Stomach smooth muscle (tissue), 2 donors: Measurements from ENCODE around the gene OR5C1.

Experiments
- H3K27ac ChIP-seq: one replicate; pipeline ENCODE4 v1.7.0; 2013; ENCODE audit warnings: mild to moderate bottlenecking, low read length, inconsistent platforms
- H3K27me3 ChIP-seq, 2 donors: one replicate each; pipeline ENCODE4 v1.7.0; 2013; ENCODE audit warnings: low read length in 2 of 2; ENCODE audit not compliant: insufficient read depth in 2 of 2, control insufficient read depth in 1 of 2
- H3K36me3 ChIP-seq, 2 donors: one replicate each; pipeline ENCODE4 v1.7.0; 2013; ENCODE audit warnings: low read length in 2 of 2; ENCODE audit not compliant: control insufficient read depth in 2 of 2, insufficient read depth in 2 of 2
- H3K4me1 ChIP-seq: one replicate; pipeline ENCODE4 v1.7.0; 2013; ENCODE audit warnings: low read length; ENCODE audit not compliant: control insufficient read depth, insufficient read depth
- H3K4me3 ChIP-seq, 2 donors: one replicate each; pipeline ENCODE4 v1.7.0; 2013; ENCODE audit warnings: low read length in 2 of 2
- H3K9ac ChIP-seq, 2 donors: one replicate each; pipeline ENCODE4 v1.7.0; 2013; ENCODE audit warnings: low read length in 2 of 2, mild to moderate bottlenecking in 1 of 2
- H3K9me3 ChIP-seq, 2 donors: one replicate each; pipeline ENCODE4 v1.7.0; 2013; ENCODE audit warnings: low read length in 2 of 2; ENCODE audit not compliant: control insufficient read depth in 2 of 2
- donor health status: healthy.
- donor health status: Pancreatic carcinoma.

The OR5C1 gene

DNA sequence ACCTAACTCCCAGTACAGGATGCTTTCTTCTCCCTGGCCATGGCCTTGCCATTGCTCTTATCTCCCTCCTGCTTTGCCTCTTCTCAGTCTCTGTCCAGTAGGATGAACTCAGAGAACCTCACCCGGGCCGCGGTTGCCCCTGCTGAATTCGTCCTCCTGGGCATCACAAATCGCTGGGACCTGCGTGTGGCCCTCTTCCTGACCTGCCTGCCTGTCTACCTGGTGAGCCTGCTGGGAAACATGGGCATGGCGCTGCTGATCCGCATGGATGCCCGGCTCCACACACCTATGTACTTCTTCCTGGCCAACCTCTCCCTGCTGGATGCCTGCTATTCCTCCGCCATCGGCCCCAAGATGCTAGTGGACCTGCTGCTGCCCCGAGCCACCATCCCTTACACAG, at the start of gene OR5C1:
TSS of gene OR5C1 (plus strand) at position 103 of the 400 bp plus-strand sequence. CDS start at position 103, 0 bp downstream.
- Histone ChIP-seq H3K27me3 (no peaks in the 10 kb centered on the region), H3K4me1 (no peaks in the 10 kb centered on the region), H3K9me3 (no peaks in the 10 kb centered on the region), H3K36me3 (no peaks in the 10 kb centered on the region), H3K4me3 (no peak within 1 kb of the TSS), H3K27ac (no peak within 1 kb of the TSS), H3K9ac (no peak within 1 kb of the TSS)

DNA sequence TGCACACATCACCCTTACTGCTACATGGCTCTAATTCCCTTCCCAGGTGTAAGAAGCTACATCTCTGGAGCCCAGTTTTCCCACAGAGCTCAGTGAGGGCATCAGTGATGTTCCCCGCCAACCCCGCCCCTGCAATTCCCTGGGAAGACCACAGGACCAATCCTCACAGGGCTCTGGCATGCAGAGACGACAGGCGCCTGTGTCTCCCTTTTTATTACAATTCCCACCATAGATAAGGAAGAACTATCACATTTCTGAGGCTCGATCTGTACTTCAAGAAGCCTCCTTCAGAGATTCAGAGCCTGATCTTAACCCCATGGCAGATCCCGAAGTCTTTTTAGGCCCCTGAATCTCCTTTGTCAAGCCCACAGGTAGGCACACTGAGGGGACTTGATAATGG, 46.7 kb upstream of the OR5C1 start, which contains the start of gene OR1L6:
TSS of gene OR1L6 (plus strand) at position 301 of the 400 bp plus-strand sequence. CDS start 7,545 bp downstream, outside the sequence.
- H3K4me1 ChIP-seq: no peaks in the 10 kb centered on the region
- no peak within 1 kb of the TSS for H3K4me3 ChIP-seq
- no peaks in the 10 kb centered on the region for H3K36me3 ChIP-seq
- H3K9me3 ChIP-seq: peaks cover 3% of the 10 kb centered on the region in 2 donors
- H3K27me3 ChIP-seq: no peaks in the 10 kb centered on the region
- H3K27ac ChIP-seq: no peak within 1 kb of the TSS
- no peak within 1 kb of the TSS for H3K9ac ChIP-seq

DNA sequence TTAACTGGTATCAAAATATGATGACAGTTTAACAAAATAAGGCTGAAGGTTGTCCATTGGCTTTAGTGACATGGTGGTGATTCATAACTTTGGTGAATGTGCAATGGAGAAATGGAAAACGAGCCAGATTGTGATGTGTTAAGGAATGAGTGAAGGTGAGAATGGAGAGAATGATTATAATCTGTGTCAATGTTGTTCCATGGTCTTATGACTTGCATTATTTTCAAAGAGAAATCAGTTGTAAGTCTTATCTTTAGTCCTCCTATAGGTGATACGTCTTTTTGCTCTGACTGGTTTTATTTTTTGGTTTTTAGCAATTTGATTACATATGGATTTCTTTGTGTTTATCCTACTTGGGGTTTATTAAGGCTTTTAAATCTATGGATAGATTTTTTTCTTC, 33.9 kb upstream of the OR5C1 start:
- no peak overlapping the region for H3K9ac ChIP-seq
- H3K36me3 ChIP-seq: no peaks in the 10 kb centered on the region
- H3K4me1 ChIP-seq: no peaks in the 10 kb centered on the region
- peaks cover 0 to 5% of the 10 kb centered on the region in 2 donors for H3K9me3 ChIP-seq
- H3K4me3 ChIP-seq: no peak overlapping the region
- H3K27ac ChIP-seq: no peak overlapping the region
- H3K27me3 ChIP-seq: no peaks in the 10 kb centered on the region

GRCh38 chr9:122767817-122768216, 20.9 kb upstream of the OR5C1 start:
- Histone ChIP-seq H3K36me3 (no peaks in the 10 kb centered on the region), H3K9ac (no peak overlapping the region), H3K9me3 (peaks cover 0 to 17% of the 10 kb centered on the region in 2 donors)

GRCh38 chr9:122777052-122777451, 11.7 kb upstream of the OR5C1 start:
- H3K9ac ChIP-seq: no peak overlapping the region
- no peak overlapping the region for H3K27ac ChIP-seq
- H3K36me3 ChIP-seq: no peaks in the 10 kb centered on the region
- no peaks in the 10 kb centered on the region for H3K4me1 ChIP-seq
- peaks cover 0 to 3% of the 10 kb centered on the region in 2 donors for H3K9me3 ChIP-seq
- no peak overlapping the region for H3K4me3 ChIP-seq
- no peaks in the 10 kb centered on the region for H3K27me3 ChIP-seq

More at GRCh38 chr9:122767817-122768216, 20.9 kb upstream of the OR5C1 start:
- Histone ChIP-seq H3K4me1 (no peaks in the 10 kb centered on the region), H3K27ac (no peak overlapping the region), H3K4me3 (no peak overlapping the region), H3K27me3 (no peaks in the 10 kb centered on the region)

- H3K27me3 ChIP-seq: no peaks in the 10 kb centered on the region
- H3K4me3 ChIP-seq: no peak overlapping the region
- H3K9ac ChIP-seq: no peak overlapping the region
- H3K9me3 ChIP-seq: peaks cover 0 to 3% of the 10 kb centered on the region in 2 donors
- H3K4me1 ChIP-seq: no peaks in the 10 kb centered on the region
- H3K36me3 ChIP-seq: no peaks in the 10 kb centered on the region
- H3K27ac ChIP-seq: no peak overlapping the region
These were observed 10.7 kb upstream of the OR5C1 start for GRCh38 chr9:122777935-122778627.

GRCh38 chr9:122779181-122779580, 9.6 kb upstream of the OR5C1 start:
- Histone ChIP-seq H3K4me1 (no peaks in the 10 kb centered on the region), H3K27me3 (no peaks in the 10 kb centered on the region), H3K4me3 (no peak overlapping the region), H3K36me3 (no peaks in the 10 kb centered on the region), H3K27ac (no peak overlapping the region), H3K9ac (no peak overlapping the region), H3K9me3 (no peaks in the 10 kb centered on the region)

GRCh38 chr9:122780026-122780425, 8.7 kb upstream of the OR5C1 start:
- Histone ChIP-seq H3K27me3 (no peaks in the 10 kb centered on the region), H3K27ac (no peak overlapping the region), H3K36me3 (no peaks in the 10 kb centered on the region), H3K9ac (no peak overlapping the region), H3K9me3 (no peaks in the 10 kb centered on the region), H3K4me1 (no peaks in the 10 kb centered on the region), H3K4me3 (no peak overlapping the region)

- Histone ChIP-seq H3K4me1 (no peaks in the 10 kb centered on the region), H3K9ac (no peak overlapping the region), H3K4me3 (no peak overlapping the region), H3K27ac (no peak overlapping the region), H3K27me3 (no peaks in the 10 kb centered on the region), H3K36me3 (no peaks in the 10 kb centered on the region), H3K9me3 (no peaks in the 10 kb centered on the region)
These were observed 7.1 kb upstream of the OR5C1 start for GRCh38 chr9:122781671-122782070.

- Histone ChIP-seq H3K4me1 (no peaks in the 10 kb centered on the region), H3K27me3 (no peaks in the 10 kb centered on the region), H3K4me3 (no peak overlapping the region), H3K9me3 (no peaks in the 10 kb centered on the region), H3K27ac (no peak overlapping the region), H3K36me3 (no peaks in the 10 kb centered on the region), H3K9ac (no peak overlapping the region)
These were observed 3.5 kb upstream of the OR5C1 start for GRCh38 chr9:122785269-122785668.

DNA sequence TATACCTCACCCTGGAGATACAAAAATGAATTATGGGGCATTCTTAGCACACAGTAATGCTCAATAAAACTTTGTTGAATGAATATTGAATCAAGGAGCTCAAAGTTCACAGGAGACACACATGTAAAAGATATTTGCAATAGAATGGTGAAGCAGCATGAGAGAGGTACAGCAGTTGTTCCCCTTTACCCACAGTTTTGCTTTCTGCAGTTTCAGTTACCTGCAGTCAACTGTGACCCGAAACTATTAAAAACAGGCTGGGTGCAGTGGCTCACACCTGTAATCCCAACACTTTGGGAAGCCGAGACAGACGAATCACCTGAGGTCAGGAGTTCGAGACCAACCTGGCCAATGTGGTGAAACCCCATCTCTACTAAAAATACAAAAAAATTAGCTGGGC, 2.4 kb upstream of the OR5C1 start:
- H3K9me3 ChIP-seq: no peaks in the 10 kb centered on the region
- H3K27ac ChIP-seq: no peak overlapping the region
- no peak overlapping the region for H3K9ac ChIP-seq
- H3K36me3 ChIP-seq: no peaks in the 10 kb centered on the region
- no peaks in the 10 kb centered on the region for H3K27me3 ChIP-seq
- no peak overlapping the region for H3K4me3 ChIP-seq
- no peaks in the 10 kb centered on the region for H3K4me1 ChIP-seq
